Measurements from ENCODE around the gene MOB3C. TPM values are rescaled to one million over a fixed set of nuclear protein-coding genes. Genes with fewer than 3 reads are reported as not detected.

MOB3C gene
- total RNA-seq, 8 experiments from 2014 or later, result 0.60 to 11.3 (median 4.8) TPM

GRCh38 chr1:46595127-46595526 lies 21.5 kb downstream of the MOB3C start:
- in situ Hi-C loops (cut with MboI; ENCODE audit: low pct_unique_long_range_greater_than_20kb in 2 of 9, low sequenced_read_pairs in 9 of 9, unreplicated experiment in 9 of 9), result no loop called here
- no peak overlapping the region for H3K27ac ChIP-seq
- 20 to 100% (median 90%) methylated on average over 1 to 3 of the region's 3 CpGs; no CpG with 5 or more reads in 1 of the 10 experiments for WGBS, 10 experiments
- peak in 2 of 8 experiments; percentile 83 for ATAC-seq (replicated peaks in 6 of 8)
- H3K4me3 ChIP-seq, result no peak overlapping the region
- H3K4me1 ChIP-seq (replicated peaks in 1 of 2), result no peaks in the 10 kb centered on the region

- no peak for ATAC-seq (replicated peaks in 6 of 8)
- H3K4me1 ChIP-seq (replicated peaks in 1 of 2), result no peaks in the 10 kb centered on the region
- WGBS, 10 experiments, result 85 to 100% (median 94%) methylated on average over 1 to 5 of the region's 5 CpGs
- no peak overlapping the region for H3K27ac ChIP-seq
- in situ Hi-C loops (cut with MboI; ENCODE audit: low pct_unique_long_range_greater_than_20kb in 2 of 9, low sequenced_read_pairs in 9 of 9, unreplicated experiment in 9 of 9), result no loop called here
- H3K4me3 ChIP-seq, result no peak overlapping the region
These were observed 22.5 kb downstream of the MOB3C start for GRCh38 chr1:46594063-46594462.

- no peak for ATAC-seq (replicated peaks in 6 of 8)
- in situ Hi-C loops (cut with MboI; ENCODE audit: low pct_unique_long_range_greater_than_20kb in 2 of 9, low sequenced_read_pairs in 9 of 9, unreplicated experiment in 9 of 9), result no loop called here
- 80 to 96% (median 90%) methylated on average over 2 to 4 of the region's 4 CpGs; no CpG with 5 or more reads in 3 of the 10 experiments for WGBS, 10 experiments
- no peak overlapping the region for H3K27ac ChIP-seq
- no peaks in the 10 kb centered on the region for H3K4me1 ChIP-seq (replicated peaks in 1 of 2)
- H3K4me3 ChIP-seq, result no peak overlapping the region
These were observed 23.8 kb downstream of the MOB3C start for GRCh38 chr1:46592823-46593222.

- Histone ChIP-seq H3K4me3 (no peak overlapping the region), H3K27ac (no peak overlapping the region), H3K4me1 (replicated peaks in 1 of 2) (peaks cover 13 to 21% of the 10 kb centered on the region in 2 donors)
- 90 to 100% (median 93%) methylated on average over 1 to 3 of the region's 3 CpGs; no CpG with 5 or more reads in 3 of the 10 experiments for WGBS, 10 experiments
- no peak for ATAC-seq (replicated peaks in 6 of 8)
- in situ Hi-C loops (cut with MboI; ENCODE audit: low pct_unique_long_range_greater_than_20kb in 2 of 9, low sequenced_read_pairs in 9 of 9, unreplicated experiment in 9 of 9), result no loop called here
These were observed 27.1 kb downstream of the MOB3C start for GRCh38 chr1:46589529-46589928.

- Histone ChIP-seq H3K27ac (no peak overlapping the region), H3K4me1 (replicated peaks in 1 of 2) (peaks cover 36 to 42% of the 10 kb centered on the region in 2 donors), H3K4me3 (no peak overlapping the region)
- in situ Hi-C loops (cut with MboI; ENCODE audit: low pct_unique_long_range_greater_than_20kb in 2 of 9, low sequenced_read_pairs in 9 of 9, unreplicated experiment in 9 of 9), result no loop called here
- WGBS, 10 experiments, result 83 to 97% (median 90%) methylated on average over 2 to 6 of the region's 7 CpGs; no CpG with 5 or more reads in 6 of the 10 experiments
- ATAC-seq (replicated peaks in 6 of 8), result no peak
These were observed 29.5 kb downstream of the MOB3C start for GRCh38 chr1:46587069-46587468.

- in situ Hi-C loops (cut with MboI; ENCODE audit: low pct_unique_long_range_greater_than_20kb in 2 of 9, low sequenced_read_pairs in 9 of 9, unreplicated experiment in 9 of 9), result no loop called here
- Histone ChIP-seq H3K4me3 (no peak overlapping the region), H3K27ac (peak overlapping the region; percentile 22 to 77), H3K4me1 (replicated peaks in 1 of 2) (peaks cover 38 to 42% of the 10 kb centered on the region in 2 donors)
- peak in 5 of 8 experiments; percentile 49 to 86 (median 64) for ATAC-seq (replicated peaks in 6 of 8)
- WGBS, 10 experiments, result 55 to 100% (median 83%) methylated on average over 1 to 12 of the region's 12 CpGs; no CpG with 5 or more reads in 1 of the 10 experiments
These were observed 31.2 kb downstream of the MOB3C start for GRCh38 chr1:46585312-46585938.

GRCh38 chr1:46583494-46583893 lies 33.1 kb downstream of the MOB3C start:
- H3K4me1 ChIP-seq (replicated peaks in 1 of 2), result peaks cover 38 to 42% of the 10 kb centered on the region in 2 donors
- WGBS, 10 experiments, result 0 to 80% (median 57%) methylated on average over 1 to 5 of the region's 5 CpGs; no CpG with 5 or more reads in 3 of the 10 experiments
- peak in 5 of 8 experiments; percentile 71 to 82 (median 78) for ATAC-seq (replicated peaks in 6 of 8)
- H3K4me3 ChIP-seq, result no peak overlapping the region
- peak overlapping the region; percentile 38 to 65 for H3K27ac ChIP-seq
- in situ Hi-C loops (cut with MboI; ENCODE audit: low pct_unique_long_range_greater_than_20kb in 2 of 9, low sequenced_read_pairs in 9 of 9, unreplicated experiment in 9 of 9), result no loop called here

GRCh38 chr1:46582972-46583371 lies 33.6 kb downstream of the MOB3C start:
- H3K4me3 ChIP-seq, result no peak overlapping the region
- ATAC-seq (replicated peaks in 6 of 8), result peak in 2 of 8 experiments; percentile 10 to 13
- peak overlapping the region; percentile 7 to 38 for H3K27ac ChIP-seq
- in situ Hi-C loops (cut with MboI; ENCODE audit: low pct_unique_long_range_greater_than_20kb in 2 of 9, low sequenced_read_pairs in 9 of 9, unreplicated experiment in 9 of 9), result no loop called here
- 70 to 100% (median 91%) methylated on average over 1 to 7 of the region's 7 CpGs; no CpG with 5 or more reads in 3 of the 10 experiments for WGBS, 10 experiments
- peaks cover 38 to 42% of the 10 kb centered on the region in 2 donors for H3K4me1 ChIP-seq (replicated peaks in 1 of 2)

GRCh38 chr1:46581681-46582455 lies 34.7 kb downstream of the MOB3C start:
- Histone ChIP-seq H3K27ac (no peak overlapping the region), H3K4me3 (no peak overlapping the region), H3K4me1 (replicated peaks in 1 of 2) (peaks cover 38 to 42% of the 10 kb centered on the region in 2 donors)
- 53 to 100% (median 78%) methylated on average over 1 to 4 of the region's 4 CpGs; no CpG with 5 or more reads in 1 of the 10 experiments for WGBS, 10 experiments
- ATAC-seq (replicated peaks in 6 of 8), result no peak
- in situ Hi-C loops (cut with MboI; ENCODE audit: low pct_unique_long_range_greater_than_20kb in 2 of 9, low sequenced_read_pairs in 9 of 9, unreplicated experiment in 9 of 9), result no loop called here

- no peak overlapping the region for H3K27ac ChIP-seq
- in situ Hi-C loops (cut with MboI; ENCODE audit: low pct_unique_long_range_greater_than_20kb in 2 of 9, low sequenced_read_pairs in 9 of 9, unreplicated experiment in 9 of 9), result no loop called here
These were observed 36.3 kb downstream of the MOB3C start for GRCh38 chr1:46580140-46580903.

GRCh38 chr1:46577671-46578070 lies 38.9 kb downstream of the MOB3C start:
- ATAC-seq (replicated peaks in 6 of 8), result no peak
- no peak overlapping the region for H3K27ac ChIP-seq
- 60 to 100% (median 90%) methylated on average over 1 to 4 of the region's 4 CpGs; no CpG with 5 or more reads in 3 of the 10 experiments for WGBS, 10 experiments
- no peak overlapping the region for H3K4me3 ChIP-seq
- peaks cover 28 to 29% of the 10 kb centered on the region in 2 donors for H3K4me1 ChIP-seq (replicated peaks in 1 of 2)
- in situ Hi-C loops (cut with MboI; ENCODE audit: low pct_unique_long_range_greater_than_20kb in 2 of 9, low sequenced_read_pairs in 9 of 9, unreplicated experiment in 9 of 9), result no loop called here

More at GRCh38 chr1:46580140-46580903, 36.3 kb downstream of the MOB3C start:
- H3K4me3 ChIP-seq, result no peak overlapping the region
- peaks cover 43 to 45% of the 10 kb centered on the region in 2 donors for H3K4me1 ChIP-seq (replicated peaks in 1 of 2)
- ATAC-seq (replicated peaks in 6 of 8), result no peak
- WGBS, 10 experiments, result 89 to 100% (median 98%) methylated on average over 1 to 6 of the region's 6 CpGs; no CpG with 5 or more reads in 2 of the 10 experiments

- H3K4me3 ChIP-seq, result no peak overlapping the region
- ATAC-seq (replicated peaks in 6 of 8), result peak in 4 of 8 experiments; percentile 9 to 28 (median 21)
- in situ Hi-C loops (cut with MboI; ENCODE audit: low pct_unique_long_range_greater_than_20kb in 2 of 9, low sequenced_read_pairs in 9 of 9, unreplicated experiment in 9 of 9), result no loop called here
- H3K4me1 ChIP-seq (replicated peaks in 1 of 2), result peaks cover 22 to 27% of the 10 kb centered on the region in 2 donors
- H3K27ac ChIP-seq, result peak overlapping the region in 1 of 2 donors; percentile 39
- 56 to 100% (median 89%) methylated on average over 1 to 6 of the region's 6 CpGs; no CpG with 5 or more reads in 4 of the 10 experiments for WGBS, 10 experiments
These were observed 40.0 kb downstream of the MOB3C start for GRCh38 chr1:46576596-46576995.

All from motor neuron (in vitro differentiated cells).